Measurements from ENCODE around the gene CCL2. TPM values are rescaled to one million over a fixed set of nuclear protein-coding genes. Genes with fewer than 3 reads are reported as not detected.

CCL2 gene
- total and polyA plus RNA-seq, 2 donors from 2014 or later: 49.9 to 53.5 TPM

DNA sequence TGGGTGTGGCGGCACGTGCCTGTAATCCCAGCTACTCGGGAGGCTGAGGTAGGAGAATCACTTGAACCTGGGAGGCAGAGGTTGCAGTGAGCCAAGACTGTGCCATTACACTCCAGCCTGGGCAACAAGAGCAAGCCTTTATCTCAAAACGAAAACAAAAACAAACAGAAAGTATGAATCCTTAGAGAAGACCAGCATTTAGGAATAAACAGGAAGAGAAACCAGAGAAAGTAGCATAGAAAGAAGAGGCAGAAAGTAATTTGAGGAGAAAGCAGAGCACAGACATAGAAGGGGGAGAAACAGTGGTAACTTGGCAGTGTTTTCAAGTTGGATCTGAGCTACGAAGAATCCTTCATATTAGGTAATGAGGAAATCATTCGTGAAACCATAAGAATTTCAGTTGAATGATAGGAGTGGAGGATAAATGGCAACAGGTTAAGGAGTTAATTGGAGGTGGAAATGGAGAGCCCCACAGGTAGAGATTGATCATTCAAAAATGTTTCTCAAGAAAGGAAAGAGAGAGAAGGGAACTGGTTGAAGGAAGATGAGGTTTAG lies 9.7 kb upstream of the CCL2 start:
- Histone ChIP-seq H3K27ac (ENCODE audit: low read depth in 2 of 2, low read length in 2 of 2) (no peak overlapping the region), H3K36me3 (ENCODE audit: control insufficient read depth in 2 of 3, insufficient read depth in 3 of 3, low read length in 3 of 3) (no peaks in the 10 kb centered on the region), H3K4me3 (ENCODE audit: low read length in 3 of 3) (no peak overlapping the region), H3K4me1 (ENCODE audit: control insufficient read depth in 2 of 3, insufficient read depth in 2 of 3, low read depth in 1 of 3, low read length in 3 of 3) (peaks cover 0 to 19% (median 6%) of the 10 kb centered on the region in 3 donors), H3K9ac (ENCODE audit: low read length in 3 of 3) (no peak overlapping the region), H3K9me3 (ENCODE audit: control insufficient read depth in 2 of 3, insufficient read depth in 1 of 3, low read length in 3 of 3) (no peaks in the 10 kb centered on the region), H3K27me3 (ENCODE audit: control insufficient read depth, insufficient read depth, low read length) (no peaks in the 10 kb centered on the region)
- intact Hi-C loops (cut with DNase I): no loop called here
- FAIRE-seq (no peak), DNase-seq (no peak)
- TF ChIP-seq CTCF (IDR thresholded peaks at IDR 0.05; ENCODE audit: borderline replicate concordance, extremely low read depth, insufficient read depth): no peak

DNA sequence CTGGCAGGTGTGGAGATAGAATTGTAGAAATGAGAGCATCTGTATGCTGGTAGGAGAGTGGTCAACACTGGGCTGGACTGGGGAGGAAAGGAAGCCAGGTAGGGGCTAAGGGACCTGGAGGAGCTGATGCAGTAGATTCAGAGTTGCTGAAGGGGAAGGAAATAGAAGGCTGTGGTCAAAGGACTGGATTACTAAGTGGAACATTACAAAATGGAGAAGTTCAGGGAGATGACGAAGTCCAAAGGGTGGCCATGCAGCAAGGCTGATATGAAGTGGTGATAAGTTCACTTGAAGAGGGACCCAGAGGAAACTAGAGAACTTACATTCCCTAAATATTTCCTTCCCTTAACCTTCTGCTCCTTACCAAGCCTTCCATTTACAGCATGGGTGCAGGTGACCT lies 8.6 kb upstream of the CCL2 start:
- no peaks in the 10 kb centered on the region for H3K9me3 ChIP-seq (ENCODE audit: control insufficient read depth in 2 of 3, insufficient read depth in 1 of 3, low read length in 3 of 3)
- intact Hi-C loops (cut with DNase I): no loop called here
- H3K4me1 ChIP-seq (ENCODE audit: control insufficient read depth in 2 of 3, insufficient read depth in 2 of 3, low read depth in 1 of 3, low read length in 3 of 3): peaks cover 0 to 19% (median 5%) of the 10 kb centered on the region in 3 donors
- DNase-seq (no peak), FAIRE-seq (no peak)
- no peak overlapping the region for H3K4me3 ChIP-seq (ENCODE audit: low read length in 3 of 3)
- no peak for TF ChIP-seq CTCF (IDR thresholded peaks at IDR 0.05; ENCODE audit: borderline replicate concordance, extremely low read depth, insufficient read depth)
- no peak overlapping the region for H3K27ac ChIP-seq (ENCODE audit: low read depth in 2 of 2, low read length in 2 of 2)
- no peaks in the 10 kb centered on the region for H3K36me3 ChIP-seq (ENCODE audit: control insufficient read depth in 2 of 3, insufficient read depth in 3 of 3, low read length in 3 of 3)
- no peaks in the 10 kb centered on the region for H3K27me3 ChIP-seq (ENCODE audit: control insufficient read depth, insufficient read depth, low read length)
- H3K9ac ChIP-seq (ENCODE audit: low read length in 3 of 3): no peak overlapping the region

GRCh38 chr17:34246881-34247280 lies 8.2 kb upstream of the CCL2 start:
- H3K9me3 ChIP-seq (ENCODE audit: control insufficient read depth in 2 of 3, insufficient read depth in 1 of 3, low read length in 3 of 3): no peaks in the 10 kb centered on the region
- no peak for TF ChIP-seq CTCF (IDR thresholded peaks at IDR 0.05; ENCODE audit: borderline replicate concordance, extremely low read depth, insufficient read depth)
- no peak overlapping the region for H3K9ac ChIP-seq (ENCODE audit: low read length in 3 of 3)
- no peak overlapping the region for H3K27ac ChIP-seq (ENCODE audit: low read depth in 2 of 2, low read length in 2 of 2)
- DNase-seq (no peak), FAIRE-seq (no peak)
- peaks cover 0 to 18% (median 5%) of the 10 kb centered on the region in 3 donors for H3K4me1 ChIP-seq (ENCODE audit: control insufficient read depth in 2 of 3, insufficient read depth in 2 of 3, low read depth in 1 of 3, low read length in 3 of 3)
- H3K4me3 ChIP-seq (ENCODE audit: low read length in 3 of 3): no peak overlapping the region
- no peaks in the 10 kb centered on the region for H3K36me3 ChIP-seq (ENCODE audit: control insufficient read depth in 2 of 3, insufficient read depth in 3 of 3, low read length in 3 of 3)
- intact Hi-C loops (cut with DNase I): no loop called here
- no peaks in the 10 kb centered on the region for H3K27me3 ChIP-seq (ENCODE audit: control insufficient read depth, insufficient read depth, low read length)

DNA sequence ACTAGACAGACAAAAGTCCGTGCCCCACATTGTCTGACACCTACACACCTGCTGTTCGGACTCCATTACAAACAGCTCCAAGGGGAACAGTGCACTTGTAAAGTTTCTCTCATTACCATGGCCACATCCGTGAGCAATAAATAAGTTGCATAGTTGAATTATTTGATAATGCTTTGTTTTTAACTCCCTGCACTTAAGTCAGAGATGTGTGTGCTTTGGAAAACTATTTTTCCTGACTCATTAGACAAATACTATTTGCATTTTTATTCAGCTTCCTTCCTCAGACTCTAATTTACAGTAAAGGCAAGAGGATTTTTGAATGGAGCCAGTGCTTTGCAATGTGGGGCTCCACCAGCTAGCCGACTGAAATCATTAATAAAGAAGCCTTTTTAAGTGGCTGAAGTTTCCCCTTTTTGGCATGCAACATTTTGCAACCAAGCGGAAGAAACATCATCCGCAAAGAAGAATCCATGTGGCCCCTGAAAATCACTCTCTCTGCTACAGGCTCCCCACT lies 6.5 kb upstream of the CCL2 start:
- DNase-seq: peak in 1 of 5 donors; percentile 45
- H3K9ac ChIP-seq (ENCODE audit: low read length in 3 of 3): no peak overlapping the region
- H3K9me3 ChIP-seq (ENCODE audit: control insufficient read depth in 2 of 3, insufficient read depth in 1 of 3, low read length in 3 of 3): no peaks in the 10 kb centered on the region
- no peak overlapping the region for H3K4me3 ChIP-seq (ENCODE audit: low read length in 3 of 3)
- intact Hi-C loops (cut with DNase I): no loop called here
- no peaks in the 10 kb centered on the region for H3K36me3 ChIP-seq (ENCODE audit: control insufficient read depth in 2 of 3, insufficient read depth in 3 of 3, low read length in 3 of 3)
- no peak overlapping the region for H3K27ac ChIP-seq (ENCODE audit: low read depth in 2 of 2, low read length in 2 of 2)
- no peak for FAIRE-seq
- no peaks in the 10 kb centered on the region for H3K27me3 ChIP-seq (ENCODE audit: control insufficient read depth, insufficient read depth, low read length)
- no peak for TF ChIP-seq CTCF (IDR thresholded peaks at IDR 0.05; ENCODE audit: borderline replicate concordance, extremely low read depth, insufficient read depth)
- peaks cover 0 to 20% (median 17%) of the 10 kb centered on the region in 3 donors for H3K4me1 ChIP-seq (ENCODE audit: control insufficient read depth in 2 of 3, insufficient read depth in 2 of 3, low read depth in 1 of 3, low read length in 3 of 3)
